NCI-H526 (cell line): ENCODE data around the gene NPAS4.
"Not testable (repeated sequence)": the region's sequence is repeated elsewhere in the genome, so short reads cannot be mapped to it uniquely, and the experiment has no call there.

ENCODE experiments used
- DNase-seq, 2 experiments: peaks; one replicate each; lab custom pipeline; 2025; lab: John Stamatoyannopoulos, UW

The NPAS4 gene

DNA sequence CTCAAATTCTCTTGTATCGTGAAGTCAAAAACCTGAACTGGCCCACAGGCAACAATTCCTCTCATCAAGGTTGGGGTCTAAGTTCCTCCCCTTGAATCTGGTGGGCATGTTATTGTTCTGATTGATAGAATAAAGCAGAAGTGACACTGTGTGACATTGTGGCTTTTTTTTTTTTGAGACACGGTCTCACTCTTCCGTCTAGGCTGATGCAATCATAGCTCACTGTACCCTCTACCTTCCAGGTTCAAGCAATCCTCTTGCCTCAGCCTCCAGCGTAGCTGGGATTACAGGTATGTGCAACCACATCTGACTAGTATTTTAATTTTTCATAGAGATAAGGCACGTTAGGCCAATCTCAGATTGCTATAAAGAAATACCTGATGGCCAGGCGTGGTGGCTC, 37.0 kb downstream of the NPAS4 start:
- no peak for DNase-seq

DNA sequence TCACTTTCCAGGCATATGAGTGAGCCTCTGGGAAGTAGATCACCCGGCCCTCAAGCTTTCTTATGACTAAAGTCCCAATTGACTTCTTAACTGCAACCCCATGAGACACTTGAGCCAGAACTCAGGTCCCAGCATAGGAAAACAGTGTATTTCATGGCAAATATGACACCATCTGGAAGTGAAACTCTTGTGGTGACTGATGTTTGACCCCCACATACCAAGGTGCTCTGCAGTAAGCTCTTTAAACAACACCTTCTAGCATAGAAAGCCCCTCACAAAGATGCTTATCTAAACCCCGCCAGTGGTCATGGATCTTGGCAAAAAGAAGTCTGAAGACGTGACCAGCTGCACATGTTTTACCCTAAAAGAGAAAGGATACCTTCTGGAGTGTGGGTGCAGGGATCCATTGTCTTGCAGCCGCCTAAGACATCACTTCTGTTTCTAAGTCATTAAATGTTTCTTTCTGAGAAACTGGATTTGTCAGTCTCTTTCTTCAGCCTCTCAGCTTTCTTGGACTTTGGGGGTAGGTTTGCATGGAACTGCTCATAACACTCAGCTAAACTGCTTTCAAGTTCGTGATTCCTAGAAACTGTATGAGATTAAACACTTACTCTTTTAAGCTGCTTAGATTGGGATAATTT, 38.4 kb downstream of the NPAS4 start:
- no peak for DNase-seq

DNA sequence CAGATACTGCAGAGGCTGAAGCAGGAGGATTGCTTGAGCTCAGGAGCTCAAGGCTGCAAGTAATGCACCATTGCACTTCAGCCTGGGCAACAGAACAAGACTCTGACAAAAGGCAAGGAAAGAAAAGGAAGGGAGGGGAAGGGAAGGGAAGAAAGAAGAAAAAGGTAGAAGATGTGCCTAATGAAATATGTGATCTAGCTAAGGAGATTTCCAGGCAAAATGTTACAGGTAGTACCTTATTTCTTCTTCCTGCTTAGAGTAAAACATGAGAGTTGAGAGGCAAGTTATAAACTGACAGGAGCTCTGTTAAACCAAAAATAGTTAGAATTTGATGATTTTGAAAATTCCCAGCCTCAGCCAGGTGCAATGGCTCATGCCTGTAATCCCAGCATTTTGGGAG, 41.2 kb downstream of the NPAS4 start:
- DNase-seq: no peak

DNA sequence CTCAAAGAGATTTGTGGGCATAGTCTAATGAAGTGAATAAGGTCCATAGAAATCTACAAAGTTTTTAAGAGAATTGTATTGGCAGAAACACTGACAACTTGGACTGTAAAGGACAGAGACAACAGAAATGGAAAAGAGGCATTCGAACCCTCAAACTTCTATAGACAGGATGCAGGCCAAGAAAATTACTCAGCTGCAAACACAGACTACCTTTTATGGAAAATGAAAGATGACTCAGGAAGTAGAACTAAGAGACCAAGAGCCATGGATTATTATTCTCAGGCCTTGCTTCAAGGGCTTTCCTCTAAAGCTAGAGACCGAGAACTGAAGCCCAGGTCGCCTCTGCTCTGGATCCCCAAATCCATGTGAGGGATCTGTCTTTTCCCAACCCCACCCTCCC, 42.1 kb downstream of the NPAS4 start:
- DNase-seq: no peak

DNA sequence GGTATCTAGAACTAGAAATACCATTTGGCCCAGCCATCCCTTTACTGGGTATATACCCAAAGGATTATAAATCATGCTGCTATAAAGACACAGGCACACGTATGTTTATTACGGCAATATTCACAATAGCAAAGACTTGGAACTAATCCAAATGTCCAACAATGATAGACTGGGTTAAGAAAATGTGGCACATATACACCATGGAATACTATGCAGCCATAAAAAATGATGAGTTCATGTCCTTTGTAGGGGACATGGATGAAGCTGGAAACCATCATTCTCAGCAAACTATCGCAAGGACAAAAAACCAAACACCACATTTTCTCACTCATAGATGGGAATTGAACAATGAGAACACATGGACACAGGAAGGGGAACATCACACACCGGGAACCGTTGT, 43.3 kb downstream of the NPAS4 start:
- DNase-seq: not testable (repeated sequence)

DNA sequence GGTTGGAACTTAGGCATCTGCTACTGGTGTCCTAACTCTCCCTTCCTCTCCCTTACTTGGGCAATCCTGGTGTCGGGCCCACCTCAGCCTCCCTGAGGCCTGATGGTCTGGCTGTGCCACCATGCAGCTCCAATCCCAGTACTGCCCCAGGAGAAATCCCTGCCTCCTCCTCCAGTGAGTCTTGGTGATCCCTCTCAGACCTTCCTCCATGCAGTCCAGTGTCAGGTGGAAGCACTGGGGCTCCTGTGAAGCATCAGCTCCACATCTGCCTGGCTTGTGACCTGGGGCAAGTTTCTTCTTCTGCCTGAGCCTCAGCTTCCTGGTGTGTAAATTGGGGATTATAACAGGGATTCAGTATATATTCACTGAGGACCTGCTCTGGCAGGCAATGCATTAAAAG, 44.1 kb downstream of the NPAS4 start:
- DNase-seq: no peak

DNA sequence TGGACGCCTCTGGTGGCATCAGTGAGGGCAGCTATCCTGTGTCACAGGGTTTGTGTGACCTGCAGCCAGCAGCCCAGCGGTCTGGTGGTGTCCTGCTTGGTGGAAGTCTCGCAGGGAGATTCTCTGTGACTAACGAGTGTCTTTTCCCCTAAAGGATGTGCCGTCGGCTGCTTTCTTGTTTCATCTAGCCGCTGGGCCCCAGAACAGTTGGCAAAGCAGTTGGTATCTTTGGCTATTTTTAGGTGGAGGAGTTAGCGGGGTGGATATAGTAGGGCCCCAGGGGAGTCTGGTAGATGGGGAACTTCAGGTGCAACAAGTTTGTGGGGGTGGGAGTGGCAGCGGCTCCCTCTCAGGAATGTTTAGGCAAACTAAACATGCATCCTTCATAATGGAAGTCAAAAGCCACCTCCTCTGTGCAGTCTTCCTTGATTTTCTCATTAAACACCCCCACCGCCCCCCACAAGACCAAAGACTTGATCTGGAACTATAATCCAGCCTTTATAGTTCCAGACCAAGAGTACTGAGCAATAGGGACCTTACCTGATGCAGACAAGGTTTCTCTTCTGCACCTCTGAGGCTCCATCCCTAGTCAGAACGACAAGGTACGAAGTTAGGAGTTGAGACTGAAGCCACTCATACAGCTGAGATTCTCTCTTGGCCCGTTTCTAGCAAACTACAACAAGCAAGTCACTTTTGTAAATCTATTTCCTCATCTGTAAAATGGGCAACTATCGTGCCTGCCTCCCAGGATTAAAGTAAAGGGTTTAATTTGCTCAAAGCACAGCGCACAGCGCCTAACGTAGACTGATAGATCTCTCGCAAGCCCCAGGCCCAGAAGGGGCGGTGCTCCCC, 44.8 kb downstream of the NPAS4 start:
- DNase-seq: no peak

DNA sequence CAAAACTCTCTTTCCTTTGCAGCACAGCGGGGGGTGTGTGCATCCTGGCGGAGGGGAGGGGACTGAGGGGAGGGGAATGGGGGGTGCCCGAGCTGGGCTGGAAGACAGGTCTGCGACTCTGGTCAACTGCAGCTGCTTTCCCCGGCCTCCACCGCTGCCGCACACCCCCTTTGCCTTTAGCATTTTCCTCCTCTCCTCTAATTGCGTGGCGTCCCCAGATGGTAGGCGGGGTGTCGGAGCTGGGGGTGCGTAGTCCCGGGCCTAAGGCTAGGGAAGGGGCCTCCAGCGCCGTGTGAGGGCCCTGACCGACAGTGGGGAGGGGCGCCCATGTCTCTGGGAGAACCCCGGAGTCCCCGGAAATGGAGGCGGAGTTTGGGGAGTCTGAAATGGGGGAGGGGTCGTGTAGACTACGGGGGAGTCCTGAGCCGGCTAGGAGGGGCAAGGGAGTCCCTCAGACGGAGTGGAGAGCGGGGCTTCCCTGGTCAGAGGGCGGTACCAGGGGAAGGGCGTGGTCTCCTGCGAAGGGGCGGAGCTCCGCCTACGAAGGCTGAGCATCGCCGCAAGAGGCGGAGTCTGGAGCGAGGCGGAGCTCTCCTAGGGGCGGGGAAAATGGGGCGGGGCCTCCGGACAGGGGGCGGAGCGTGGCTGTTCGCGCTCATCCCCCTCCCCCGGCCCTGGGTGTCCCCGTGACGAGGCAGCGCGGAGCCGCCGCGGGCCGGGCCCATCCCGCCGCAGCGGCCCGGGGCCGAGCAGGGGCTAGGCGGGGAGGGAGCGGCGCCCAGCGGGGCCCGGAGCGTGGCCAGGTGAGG, 45.6 kb downstream of the NPAS4 start, which contains the start of gene PELI3:
TSS of gene PELI3 (plus strand) at position 681 of the 809 bp plus-strand sequence. CDS start 1,224 bp downstream, outside the sequence.
- DNase-seq: peak; percentile 73 to 95

DNA sequence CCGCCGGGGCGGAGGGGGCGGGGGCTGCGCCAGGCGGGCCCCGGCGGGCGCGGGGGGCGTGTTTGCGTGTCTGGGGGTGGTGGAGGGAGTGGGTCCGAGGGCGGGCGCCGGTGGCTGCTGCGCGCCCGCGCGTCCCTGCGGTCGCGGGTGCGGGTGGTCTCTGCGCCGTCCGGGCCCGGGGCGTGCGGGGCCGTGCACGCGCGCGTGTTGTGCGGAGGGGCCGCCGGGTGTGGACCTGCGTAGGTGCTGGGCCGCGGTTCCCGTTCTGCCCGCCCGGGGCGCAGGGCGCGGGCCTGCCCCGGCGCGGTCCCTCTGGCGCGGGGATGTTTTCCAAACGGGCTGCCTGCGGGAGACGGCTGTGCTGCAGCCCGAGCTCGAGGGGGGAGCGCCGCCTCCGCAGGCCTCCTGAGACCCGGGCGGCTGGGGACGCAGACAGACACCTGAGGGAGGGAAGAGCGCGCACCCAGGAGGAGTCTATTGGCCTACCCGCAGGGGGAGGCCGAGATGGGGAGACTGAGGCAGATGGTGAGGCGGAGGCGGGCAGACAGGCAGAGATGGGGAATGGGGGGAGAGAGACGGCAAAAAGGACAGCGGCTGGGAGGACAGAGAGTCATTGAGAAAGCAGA, 46.3 kb downstream of the NPAS4 start:
- peak in 1 of 2 experiments; percentile 80 for DNase-seq

DNA sequence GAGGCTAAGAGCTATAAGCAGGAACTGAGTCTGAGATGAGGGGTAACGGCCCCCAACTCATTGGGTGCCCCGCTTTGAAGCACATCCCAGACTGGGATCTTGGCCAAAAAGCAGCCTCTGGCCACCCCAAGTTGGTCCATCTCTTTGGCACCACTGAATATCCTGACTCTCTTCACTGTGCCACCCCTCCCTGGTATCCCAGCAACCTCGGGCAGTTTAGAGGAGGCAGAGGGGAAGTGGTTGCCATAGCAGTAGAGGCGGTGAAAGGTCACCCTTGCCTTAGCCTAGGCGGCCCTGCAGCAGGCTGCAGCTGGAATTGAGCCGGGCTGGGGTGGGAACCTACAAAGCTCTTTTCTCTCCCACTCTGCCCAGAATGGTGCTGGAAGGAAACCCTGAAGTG, 46.9 kb downstream of the NPAS4 start:
- peak; percentile 22 to 52 for DNase-seq

DNA sequence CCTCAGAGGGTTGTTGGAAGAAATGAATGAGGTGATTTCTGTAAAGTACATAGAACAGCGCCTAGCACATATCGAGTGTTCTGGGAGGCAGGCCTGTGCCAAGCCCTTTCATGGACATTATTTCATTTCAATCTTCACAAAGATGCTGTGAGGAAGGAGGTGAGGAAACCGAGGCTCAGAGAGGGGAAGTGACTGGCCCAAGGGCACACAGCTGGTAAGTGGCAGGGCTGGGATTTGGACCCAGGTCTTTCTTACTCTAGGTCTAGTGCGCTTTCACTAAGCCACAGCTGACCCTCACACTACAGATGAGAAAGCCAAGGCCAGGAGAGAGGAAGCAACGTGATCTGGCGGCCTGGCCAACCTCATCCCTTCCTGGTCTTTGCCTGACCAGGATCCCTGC, 47.9 kb downstream of the NPAS4 start:
- no peak for DNase-seq

DNA sequence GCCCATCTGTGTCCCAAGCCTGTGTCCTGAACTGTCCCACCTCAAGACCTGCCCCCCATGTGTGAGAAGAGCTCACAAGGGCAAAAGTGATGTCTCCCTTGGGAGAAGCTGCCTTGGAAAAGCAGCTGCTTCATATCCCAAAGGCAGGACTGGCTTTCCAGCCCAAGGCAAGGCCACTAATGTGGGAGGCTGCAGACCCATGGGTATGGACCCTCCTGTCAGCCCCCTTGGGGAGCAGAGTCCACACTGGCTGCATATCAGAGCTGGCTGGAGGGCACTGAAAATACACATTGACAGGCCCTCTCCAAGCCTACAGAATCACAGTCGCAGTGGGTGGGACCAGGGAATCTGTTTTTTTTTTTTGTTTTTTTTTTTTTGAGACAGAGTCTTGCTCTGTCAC, 48.6 kb downstream of the NPAS4 start:
- DNase-seq: no peak

DNA sequence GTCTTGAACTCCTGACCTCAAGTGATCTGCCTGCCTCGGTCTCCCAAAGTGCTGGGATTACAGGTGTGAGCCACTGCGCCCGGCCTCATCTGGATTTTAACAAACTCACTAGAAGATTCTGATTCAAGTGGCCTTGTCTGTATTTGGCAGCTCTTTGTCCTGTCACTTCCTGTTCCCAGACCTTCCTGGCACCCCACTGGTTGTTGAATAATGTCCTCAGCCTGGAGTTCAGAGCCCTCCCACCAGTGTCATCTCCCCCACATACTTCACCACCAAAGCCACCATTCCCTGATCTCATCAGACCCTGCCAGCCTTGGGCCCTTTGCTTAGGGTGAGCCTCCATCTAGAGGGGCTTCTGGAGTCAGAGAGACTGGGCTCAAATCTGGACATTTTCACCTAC, 49.2 kb downstream of the NPAS4 start:
- no peak for DNase-seq

DNA sequence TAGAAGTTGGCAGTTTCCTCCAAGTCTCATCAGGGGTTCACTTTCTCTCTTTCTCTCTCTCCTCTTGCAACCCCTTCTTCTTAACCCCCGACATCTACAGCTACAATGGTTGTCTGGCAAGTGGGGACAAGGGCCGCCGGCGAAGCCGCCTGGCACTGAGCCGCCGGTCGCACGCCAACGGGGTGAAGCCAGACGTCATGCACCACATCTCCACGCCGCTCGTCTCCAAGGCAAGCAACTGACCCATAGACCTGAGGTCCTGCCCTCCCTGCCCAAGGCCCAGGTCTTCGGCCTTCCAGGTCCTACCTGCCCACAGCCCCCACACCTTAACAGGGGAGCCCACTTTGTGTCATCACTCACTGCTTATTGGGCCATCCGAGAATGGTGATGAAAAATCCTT, 50.3 kb downstream of the NPAS4 start:
- no peak for DNase-seq

DNA sequence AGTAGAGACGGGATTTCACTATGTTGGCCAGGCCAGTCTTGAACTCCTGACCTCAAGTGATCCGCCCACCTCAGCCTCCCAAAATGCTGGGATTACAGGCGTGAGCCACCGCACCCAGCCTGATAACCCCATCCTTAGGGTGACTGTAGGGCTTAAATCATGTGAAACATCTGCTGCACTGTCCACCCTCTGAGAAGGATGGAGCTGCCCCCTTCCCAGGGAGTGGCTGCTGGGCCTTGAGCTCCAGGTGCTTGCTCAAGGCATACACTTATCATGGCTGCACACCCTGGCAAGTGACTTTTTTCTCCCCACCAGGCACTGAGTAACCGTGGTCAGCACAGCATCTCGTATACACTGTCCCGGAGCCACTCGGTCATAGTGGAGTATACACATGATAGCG, 51.2 kb downstream of the NPAS4 start:
- DNase-seq: no peak

DNA sequence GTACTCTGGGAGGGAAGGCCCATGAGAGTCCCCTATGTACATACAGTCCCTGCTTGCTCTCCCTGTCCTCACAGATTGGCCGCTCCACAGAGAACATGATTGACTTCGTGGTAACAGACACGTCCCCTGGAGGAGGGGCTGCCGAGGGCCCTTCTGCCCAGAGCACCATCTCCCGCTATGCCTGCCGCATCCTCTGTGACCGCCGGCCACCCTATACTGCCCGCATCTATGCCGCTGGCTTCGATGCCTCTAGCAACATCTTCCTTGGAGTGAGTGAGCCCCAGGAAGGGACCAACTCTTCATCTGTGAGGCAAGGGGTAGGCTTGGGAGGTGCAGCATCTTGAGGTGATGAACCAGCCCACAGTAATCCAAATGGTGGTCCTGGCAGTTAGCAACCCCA, 52.3 kb downstream of the NPAS4 start:
- no peak for DNase-seq

DNA sequence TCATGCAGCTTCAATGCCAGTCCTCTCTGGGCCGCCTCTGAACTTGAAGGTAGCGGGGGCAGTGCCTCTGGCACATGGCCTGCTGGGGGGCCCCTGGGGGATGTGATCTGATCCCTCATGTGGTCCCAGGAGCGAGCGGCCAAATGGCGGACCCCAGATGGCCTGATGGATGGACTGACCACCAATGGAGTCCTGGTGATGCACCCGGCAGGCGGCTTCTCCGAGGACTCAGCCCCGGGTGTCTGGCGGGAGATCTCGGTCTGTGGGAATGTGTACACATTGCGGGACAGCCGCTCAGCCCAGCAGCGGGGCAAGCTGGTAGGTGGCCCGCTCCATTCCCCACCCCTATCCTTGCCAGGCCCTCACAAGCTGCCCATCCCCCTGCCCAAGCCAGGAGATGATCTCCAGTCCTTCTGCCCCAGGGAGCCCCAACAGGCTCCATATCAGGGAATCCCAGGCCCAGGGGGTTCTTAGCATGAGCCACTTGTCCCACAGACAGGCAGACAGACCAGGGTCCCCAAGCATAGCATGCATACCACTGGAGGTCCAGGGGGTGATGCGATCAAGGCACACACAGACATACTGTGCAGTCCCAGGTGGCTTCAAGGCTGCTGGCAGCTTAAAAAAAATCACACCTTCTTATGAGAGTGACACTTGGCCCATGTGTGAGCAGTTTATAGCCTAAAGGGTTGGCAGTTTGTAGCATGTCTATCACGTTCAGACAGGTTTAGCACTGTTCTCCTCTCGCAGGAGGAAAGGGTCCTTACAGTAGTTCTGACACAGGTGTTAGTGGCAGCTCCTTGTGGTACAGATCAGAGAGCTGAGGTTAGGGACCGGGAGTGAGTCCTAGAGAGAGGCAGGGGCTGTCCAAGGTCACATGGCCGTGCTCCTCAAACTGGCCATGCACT, 53.0 kb downstream of the NPAS4 start:
- DNase-seq: no peak

DNA sequence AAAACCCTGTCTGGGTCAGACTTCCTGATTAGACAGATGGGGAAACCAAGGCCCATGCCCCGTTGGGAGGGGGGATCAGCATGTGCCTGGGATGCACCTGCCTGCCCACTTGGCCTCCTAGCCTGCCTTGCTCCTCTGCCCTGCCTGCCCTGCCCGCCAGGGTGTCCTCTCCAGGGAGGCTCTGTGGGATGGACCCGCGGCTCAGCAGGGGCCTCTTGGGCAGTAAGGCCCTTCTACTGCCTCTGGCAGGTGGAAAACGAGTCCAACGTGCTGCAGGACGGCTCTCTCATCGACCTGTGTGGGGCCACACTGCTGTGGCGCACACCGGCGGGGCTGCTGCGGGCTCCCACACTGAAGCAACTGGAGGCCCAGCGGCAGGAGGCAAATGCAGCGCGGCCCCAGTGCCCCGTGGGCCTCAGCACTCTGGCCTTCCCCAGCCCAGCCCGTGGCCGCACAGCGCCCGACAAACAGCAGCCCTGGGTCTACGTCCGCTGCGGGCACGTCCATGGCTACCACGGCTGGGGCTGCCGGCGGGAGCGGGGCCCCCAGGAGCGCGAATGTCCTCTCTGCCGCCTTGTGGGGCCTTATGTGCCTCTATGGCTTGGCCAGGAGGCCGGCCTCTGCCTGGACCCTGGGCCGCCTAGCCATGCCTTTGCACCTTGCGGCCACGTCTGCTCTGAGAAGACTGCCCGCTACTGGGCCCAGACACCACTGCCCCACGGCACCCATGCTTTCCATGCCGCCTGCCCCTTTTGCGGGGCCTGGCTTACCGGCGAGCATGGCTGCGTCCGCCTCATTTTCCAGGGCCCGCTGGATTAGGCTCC, 54.7 kb downstream of the NPAS4 start:
- no peak for DNase-seq
